ENCODE results near the gene LRRC49. TPM values are rescaled to one million over a fixed set of nuclear protein-coding genes. Genes with fewer than 3 reads are reported as not detected.

Gene LRRC49
- total RNA-seq, 1 experiment from 2014 or later = 8.3 TPM

- no peak overlapping the region for H2AFZ ChIP-seq (ENCODE audit: low read length)
- Mint-ChIP-seq H3K4me3 (no peak overlapping the region), H3K9me3 (peaks cover 0 to 5% of the 10 kb centered on the region in 2 experiments; a peak in 2 of 5 replicates), H3K4me1 (peaks cover 4 to 5% of the 10 kb centered on the region in 2 experiments; a peak in 2 of 4 replicates), H3K27me3 (ENCODE audit: low read depth) (peaks cover 1% of the 10 kb centered on the region; the same call in 1 of the 2 replicates), H3K27ac (no peak overlapping the region), H3K36me3 (ENCODE audit: insufficient read depth in 1 of 3, low read depth in 3 of 3) (peaks cover 8 to 19% (median 13%) of the 10 kb centered on the region in 3 experiments)
- no peaks in the 10 kb centered on the region for H4K20me1 ChIP-seq (ENCODE audit: control insufficient read depth, insufficient read depth, insufficient read length)
- H3K23ac ChIP-seq (ENCODE audit: insufficient read length, low read depth, low read length) = no peak overlapping the region
- H4K91ac ChIP-seq (ENCODE audit: insufficient read length, low read depth, low read length) = no peak overlapping the region
- H2BK5ac ChIP-seq (ENCODE audit: insufficient read length, low read length) = no peak overlapping the region
- no peak overlapping the region for H4K8ac ChIP-seq (replicated peaks; ENCODE audit: insufficient read length, low read depth, low read length)
- H3K27me3 ChIP-seq (ENCODE audit: insufficient read depth, low read length) = no peaks in the 10 kb centered on the region
- H3K4me1 ChIP-seq (ENCODE audit: insufficient read depth, low read length) = no peaks in the 10 kb centered on the region
- H3K56ac ChIP-seq (ENCODE audit: insufficient read length, low read depth, low read length) = no peak overlapping the region
- no peak overlapping the region for H3T11ph ChIP-seq (ENCODE audit: low read length)
- no peak overlapping the region for H2BK12ac ChIP-seq (ENCODE audit: insufficient read length, low read depth, low read length)
- H3K79me1 ChIP-seq (ENCODE audit: insufficient read depth, low read depth, low read length, poor library complexity, severe bottlenecking) = no peaks in the 10 kb centered on the region
- H3K4ac ChIP-seq (ENCODE audit: low read depth, low read length) = no peak overlapping the region
- H3K23me2 ChIP-seq (ENCODE audit: insufficient read length, low read depth, low read length, poor library complexity, severe bottlenecking) = no peaks in the 10 kb centered on the region
- H2BK120ac ChIP-seq (ENCODE audit: low read depth, low read length, poor library complexity, severe bottlenecking) = no peak overlapping the region
- no peak overlapping the region for H2BK15ac ChIP-seq (ENCODE audit: low read depth, low read length)
- no peak overlapping the region for H3K9ac ChIP-seq (ENCODE audit: extremely low read depth, insufficient read length, low read length)
- H3K9me3 ChIP-seq (ENCODE audit: control insufficient read depth, low read depth, low read length) = no peaks in the 10 kb centered on the region
- WGBS (ENCODE audit: extremely low coverage, insufficient read length, low lambda C conversion rate) = no CpG with 5 or more reads among the region's 1 CpG
- no peak overlapping the region for H2BK20ac ChIP-seq (ENCODE audit: low read depth, low read length, poor library complexity, severe bottlenecking)
- no peak overlapping the region for H3K14ac ChIP-seq (ENCODE audit: insufficient read depth, low read length)
- H3K27ac ChIP-seq (ENCODE audit: insufficient read length, low read depth, low read length) = no peak overlapping the region
- no peak overlapping the region for H3K4me2 ChIP-seq (ENCODE audit: insufficient read depth, insufficient read length, low read length)
- no peak overlapping the region for H2AK5ac ChIP-seq (ENCODE audit: insufficient read length, low read length)
- no peak for DNase-seq
- H3K79me2 ChIP-seq (ENCODE audit: insufficient read depth, low read length) = no peaks in the 10 kb centered on the region
- no peak overlapping the region for H4K5ac ChIP-seq (ENCODE audit: insufficient read length, low read depth, low read length)
- TF ChIP-seq CTCF (conservative IDR thresholded peaks at IDR 0.05) = no peak
- H3K18ac ChIP-seq (ENCODE audit: insufficient read length, low read depth, low read length) = no peak overlapping the region
Observed at GRCh38 chr15:70910958-70911357, 18.3 kb downstream of the LRRC49 start.
